Amygdala (tissue), 56 donors: ENCODE results near the gene CTRB1.
"Not testable (repeated sequence)": the region's sequence is repeated elsewhere in the genome, so short reads cannot be mapped to it uniquely, and the experiment has no call there.

Experiments used
- DNase-seq, 56 donors: peaks; one replicate each; lab custom pipeline; 2025; lab: John Stamatoyannopoulos, UW

Gene CTRB1

DNA sequence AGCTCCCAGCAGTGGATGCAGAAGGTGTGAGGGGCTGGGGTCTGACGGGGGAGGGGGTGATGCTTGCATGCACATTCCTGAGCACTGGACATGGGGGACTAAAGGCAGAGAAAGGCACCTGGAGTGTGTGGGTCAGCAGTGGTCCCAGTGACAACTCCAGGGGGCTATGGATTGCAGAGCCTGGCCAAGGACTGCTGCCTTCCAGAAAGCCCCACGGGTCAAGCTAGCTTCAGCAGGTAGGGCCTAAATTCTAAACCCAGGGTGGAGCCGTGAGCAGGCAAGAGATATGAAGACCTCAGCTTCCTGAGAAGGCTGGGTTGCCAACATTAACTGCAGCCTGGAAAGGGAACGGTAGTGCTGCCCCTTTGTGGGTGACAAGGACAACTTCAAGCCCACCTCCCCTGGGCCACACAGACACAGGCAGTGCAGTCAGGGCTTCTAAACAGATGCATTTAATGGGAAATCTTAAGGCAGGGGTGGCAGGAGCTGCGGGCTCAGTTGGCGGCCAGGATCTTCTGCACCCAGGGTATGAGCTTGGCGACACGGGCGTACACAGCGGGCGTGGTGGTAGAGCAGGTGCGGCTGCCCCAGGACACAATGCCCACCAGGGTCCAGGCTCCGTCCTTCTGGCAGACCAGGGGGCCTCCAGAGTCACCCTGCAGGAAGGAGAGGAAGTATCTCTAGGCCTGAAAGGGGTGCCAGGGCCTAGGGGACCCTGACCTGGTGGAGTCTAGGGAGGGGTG lies 14.9 kb upstream of the CTRB1 start:
- no peak for DNase-seq

DNA sequence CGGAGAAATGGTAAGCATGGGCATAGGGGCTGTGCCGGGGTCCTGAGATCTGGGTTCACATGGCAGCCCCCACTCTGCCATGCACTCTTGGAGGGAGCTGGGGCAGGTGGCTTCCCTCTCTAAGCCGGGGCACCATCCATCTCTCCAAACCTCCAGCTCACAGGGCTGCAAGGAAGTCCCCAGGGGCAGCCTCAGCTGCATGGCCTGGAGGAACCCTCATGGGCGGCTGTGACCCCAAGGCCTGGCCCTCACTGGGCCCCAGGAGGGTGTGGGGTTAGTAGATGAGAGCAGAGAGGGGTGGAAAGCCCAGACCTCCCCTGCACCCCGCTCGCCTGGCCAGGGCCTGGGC lies 14.4 kb upstream of the CTRB1 start:
- DNase-seq = no peak

DNA sequence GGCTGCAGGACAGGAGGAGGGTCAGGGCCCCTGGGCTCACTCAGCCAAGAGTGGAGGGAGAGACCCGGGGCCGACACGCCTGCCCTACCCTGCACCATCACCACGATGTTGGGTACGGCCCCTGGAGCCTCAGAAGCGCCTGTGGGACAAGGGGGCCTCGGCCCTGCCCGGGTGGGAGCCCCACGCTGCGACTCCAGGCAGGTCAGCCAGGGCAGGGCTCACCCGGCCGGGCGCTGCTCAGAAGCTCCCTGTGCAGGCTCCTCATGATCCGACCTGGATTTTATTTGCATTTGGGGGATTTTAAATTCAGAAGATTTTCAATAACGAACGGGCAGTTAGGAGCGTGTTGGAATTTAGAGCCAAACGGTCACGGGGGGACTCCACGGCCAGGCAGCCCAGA lies 13.9 kb upstream of the CTRB1 start:
- DNase-seq = not testable (repeated sequence)

GRCh38 chr16:75205438-75205837 lies 13.3 kb upstream of the CTRB1 start:
- not testable (repeated sequence) for DNase-seq

- DNase-seq = not testable (repeated sequence)
These were observed 12.6 kb upstream of the CTRB1 start for GRCh38 chr16:75205961-75206748.

GRCh38 chr16:75206749-75207451 lies 11.9 kb upstream of the CTRB1 start, which contains the start of gene CTRB2:
TSS of gene CTRB2 (minus strand) at chr16:75207161. CDS start at chr16:75207141, 20 bp downstream.
- DNase-seq = no peak

- no peak for DNase-seq
These were observed 11.0 kb upstream of the CTRB1 start for GRCh38 chr16:75207831-75208230.

DNA sequence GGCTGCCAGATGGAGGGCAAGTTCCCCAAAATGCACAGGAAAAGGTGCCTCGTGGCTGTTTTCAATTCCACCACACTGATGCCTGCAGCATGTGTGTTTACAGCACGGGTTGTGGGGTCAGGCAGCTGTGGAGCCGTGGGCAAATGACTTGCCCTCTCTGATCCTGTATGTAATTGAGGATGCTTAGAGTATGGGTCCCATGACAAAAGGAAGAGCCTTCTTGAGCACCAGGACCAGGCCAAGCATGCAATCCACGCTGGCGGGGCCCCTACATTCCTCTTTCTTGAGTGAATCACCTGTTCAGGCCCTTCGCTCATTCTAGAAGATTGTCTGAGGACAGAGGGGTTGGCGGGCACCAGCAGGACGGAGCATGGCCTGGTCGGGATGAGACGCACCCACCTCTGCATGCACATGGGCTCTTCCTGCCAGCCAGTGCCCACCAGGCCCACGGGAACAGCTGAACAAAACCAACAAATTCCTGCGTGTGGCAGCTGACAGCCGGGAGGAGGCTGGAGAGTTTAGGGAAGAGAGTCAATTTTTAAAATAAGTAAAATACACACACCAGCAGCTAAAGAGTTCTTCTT lies 10.5 kb upstream of the CTRB1 start:
- DNase-seq = no peak

GRCh38 chr16:75208861-75209505 lies 9.8 kb upstream of the CTRB1 start:
- no peak for DNase-seq

DNA sequence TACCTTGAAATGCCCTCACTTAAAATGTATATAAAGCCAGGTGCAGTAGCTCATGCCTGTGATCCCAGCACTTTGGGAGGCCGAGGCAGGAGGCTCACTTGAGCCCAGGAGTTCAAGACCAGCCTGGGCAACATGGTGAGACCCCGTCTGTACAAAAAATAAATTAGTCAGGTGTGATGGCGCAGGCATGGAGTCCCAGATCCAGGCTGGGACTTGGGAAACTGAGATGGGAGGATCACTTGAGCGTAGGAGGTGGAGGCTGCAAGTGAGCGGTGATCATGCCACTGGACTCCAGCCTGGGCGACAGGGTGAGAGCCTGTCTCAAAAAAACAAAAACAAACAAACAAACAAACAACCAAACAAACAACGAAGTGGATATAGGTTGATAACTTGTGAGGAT lies 9.3 kb upstream of the CTRB1 start:
- not testable (repeated sequence) for DNase-seq

GRCh38 chr16:75209944-75210343 lies 8.8 kb upstream of the CTRB1 start:
- no peak for DNase-seq

GRCh38 chr16:75211286-75211685 lies 7.5 kb upstream of the CTRB1 start:
- not testable (repeated sequence) for DNase-seq

DNA sequence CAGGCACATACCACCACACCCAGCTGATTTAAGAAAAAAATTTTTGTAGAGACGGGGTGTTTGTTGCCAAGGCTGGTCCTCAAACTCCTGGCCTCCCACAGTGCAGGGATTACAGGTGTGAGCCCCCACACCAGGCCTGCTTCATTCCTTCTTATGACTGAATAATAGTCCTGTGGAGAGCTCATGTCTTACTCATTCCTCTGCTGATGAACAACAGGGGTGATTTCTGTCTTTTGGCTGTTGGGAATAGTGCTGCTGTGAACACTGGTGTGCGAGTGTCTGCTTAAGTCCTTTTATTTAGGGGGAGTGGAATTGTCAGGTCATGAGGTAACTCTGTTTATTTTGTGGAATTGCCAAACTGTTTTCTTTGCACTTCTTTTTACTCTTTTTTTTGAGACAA lies 2.7 kb upstream of the CTRB1 start:
- no peak for DNase-seq

- DNase-seq = no peak
These were observed 2.2 kb upstream of the CTRB1 start for GRCh38 chr16:75216576-75216975.

DNA sequence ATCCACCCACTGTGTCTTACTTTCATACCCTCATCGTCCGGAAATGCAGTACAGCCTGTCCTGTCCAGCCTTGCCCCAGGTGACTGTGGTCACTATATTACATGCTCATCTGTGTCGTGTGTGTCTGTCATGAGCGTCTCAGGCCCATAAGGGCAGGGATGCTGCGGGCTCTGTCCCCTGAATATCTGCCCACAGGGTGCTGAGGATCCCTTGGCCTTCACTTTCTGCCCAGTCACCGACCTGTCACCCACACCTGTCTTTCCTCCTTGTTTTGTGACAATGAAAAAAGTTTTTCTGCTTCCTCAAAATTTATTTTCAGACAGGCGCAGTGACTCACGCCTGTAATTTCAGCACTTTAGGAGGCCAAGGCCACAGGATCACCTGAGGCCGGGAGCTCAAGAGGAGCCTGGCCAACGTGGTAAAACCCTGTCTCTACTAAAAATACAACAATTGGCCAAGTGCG lies 1.4 kb upstream of the CTRB1 start:
- no peak for DNase-seq

GRCh38 chr16:75219088-75219487 lies 300 bp downstream of the CTRB1 start:
- DNase-seq = no peak

DNA sequence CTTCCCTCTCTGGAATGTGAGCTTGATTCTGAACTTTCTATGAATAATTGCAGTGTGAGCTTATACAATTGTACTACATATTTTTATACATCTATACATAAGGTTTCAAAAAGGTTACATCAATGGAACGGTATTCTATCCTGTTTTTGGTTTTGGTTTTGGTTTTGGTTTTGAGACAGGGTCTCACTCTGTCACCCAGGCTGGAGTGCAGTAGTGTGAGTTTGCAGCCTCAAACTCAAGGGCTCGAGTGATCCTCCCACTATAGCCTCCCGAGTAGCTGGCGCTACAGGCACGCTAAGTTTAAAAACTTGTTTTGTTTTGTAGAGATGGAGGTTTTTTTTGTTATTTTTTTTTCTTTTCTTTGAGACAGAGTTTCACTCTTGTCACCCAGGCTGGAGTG lies 1.1 kb downstream of the CTRB1 start:
- DNase-seq = no peak

- peak in 1 of 56 donors; percentile 24 for DNase-seq
These were observed 3.5 kb downstream of the CTRB1 start for GRCh38 chr16:75222271-75222783.

GRCh38 chr16:75223129-75223528 lies 4.3 kb downstream of the CTRB1 start:
- not testable (repeated sequence) for DNase-seq
